GM21825 (cell line): ENCODE measurements around the gene CDK18.

ENCODE experiments used
- ATAC-seq: cut with Tn5 transposase; IDR thresholded peaks from one replicate; pipeline ENCODE4 v1.9.1; 2021; ENCODE audit warnings: mild to moderate bottlenecking, moderate library complexity; ENCODE audit not compliant: unreplicated experiment

The CDK18 gene

DNA sequence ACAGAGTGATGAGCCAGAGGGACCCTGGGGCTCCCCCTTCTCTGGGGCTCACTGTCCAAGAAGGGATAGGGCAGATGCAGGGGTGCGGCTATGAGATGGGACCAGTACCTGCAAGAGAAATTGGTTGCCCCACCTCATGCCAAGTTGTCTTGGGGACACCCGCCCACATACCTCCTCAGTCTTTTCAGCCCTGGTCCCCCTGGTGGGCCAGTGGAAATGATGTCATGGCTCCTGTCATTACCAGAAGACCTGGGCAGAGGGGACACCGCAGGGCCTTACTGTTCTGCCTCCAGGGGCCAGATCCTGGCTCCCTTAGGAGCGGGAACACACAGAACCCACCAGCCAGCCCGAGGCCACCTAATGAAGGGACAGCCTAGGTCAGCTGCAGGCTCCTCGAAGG lies 63.2 kb downstream of the CDK18 start:
- ATAC-seq = no peak

DNA sequence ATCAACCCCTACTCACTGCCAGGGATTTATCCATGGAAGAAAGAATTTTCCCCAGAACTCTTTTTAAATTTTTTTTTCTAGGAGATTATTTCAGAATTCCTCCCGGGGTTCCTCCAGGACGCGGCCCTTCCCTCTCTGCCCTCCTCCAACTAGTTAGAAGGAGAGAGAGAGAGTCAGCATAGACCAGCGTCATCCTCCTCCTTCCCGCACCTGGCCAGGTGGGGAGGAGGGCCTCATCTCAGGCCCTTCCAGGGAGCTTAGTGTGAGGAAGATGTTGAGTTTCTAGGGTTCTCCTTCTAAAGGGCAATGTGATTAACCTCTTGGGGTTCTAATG lies 63.6 kb downstream of the CDK18 start:
- ATAC-seq = no peak

DNA sequence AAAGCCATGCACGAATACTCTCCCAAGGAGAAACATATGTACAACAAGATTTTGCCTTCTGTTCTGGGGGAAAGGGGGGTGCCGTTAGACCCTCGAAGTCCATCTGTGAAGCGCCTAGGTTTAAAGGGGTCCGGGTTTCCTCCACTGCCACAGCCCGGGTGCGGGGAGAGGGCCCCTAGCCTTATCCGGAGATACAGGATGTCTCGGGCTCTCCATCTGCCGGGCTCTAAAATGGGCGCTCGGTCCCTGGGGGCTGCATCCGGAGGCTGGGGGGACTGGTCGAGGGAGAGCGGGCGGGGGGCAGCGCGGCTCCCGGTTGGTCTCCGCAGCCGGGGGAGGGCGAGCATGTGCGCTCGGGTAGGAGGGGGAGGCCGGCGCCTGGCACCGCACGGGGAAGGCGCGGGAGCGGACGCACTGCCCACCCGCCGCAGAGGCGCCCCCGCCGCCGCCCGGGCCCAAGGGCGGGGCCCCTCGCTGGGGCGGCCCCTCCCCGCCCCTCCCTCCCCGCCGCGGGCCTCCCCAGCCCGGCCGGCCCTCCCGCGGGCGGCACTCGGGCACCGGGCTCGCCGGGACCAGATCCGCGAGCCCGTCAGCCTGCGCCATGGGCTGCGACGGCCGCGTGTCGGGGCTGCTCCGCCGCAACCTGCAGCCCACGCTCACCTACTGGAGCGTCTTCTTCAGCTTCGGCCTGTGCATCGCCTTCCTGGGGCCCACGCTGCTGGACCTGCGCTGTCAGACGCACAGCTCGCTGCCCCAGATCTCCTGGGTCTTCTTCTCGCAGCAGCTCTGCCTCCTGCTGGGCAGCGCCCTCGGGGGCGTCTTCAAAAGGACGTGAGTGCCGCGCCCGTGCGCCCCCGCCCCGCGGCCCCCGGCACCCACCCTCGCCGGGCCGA lies 64.2 kb downstream of the CDK18 start:
- no peak for ATAC-seq

DNA sequence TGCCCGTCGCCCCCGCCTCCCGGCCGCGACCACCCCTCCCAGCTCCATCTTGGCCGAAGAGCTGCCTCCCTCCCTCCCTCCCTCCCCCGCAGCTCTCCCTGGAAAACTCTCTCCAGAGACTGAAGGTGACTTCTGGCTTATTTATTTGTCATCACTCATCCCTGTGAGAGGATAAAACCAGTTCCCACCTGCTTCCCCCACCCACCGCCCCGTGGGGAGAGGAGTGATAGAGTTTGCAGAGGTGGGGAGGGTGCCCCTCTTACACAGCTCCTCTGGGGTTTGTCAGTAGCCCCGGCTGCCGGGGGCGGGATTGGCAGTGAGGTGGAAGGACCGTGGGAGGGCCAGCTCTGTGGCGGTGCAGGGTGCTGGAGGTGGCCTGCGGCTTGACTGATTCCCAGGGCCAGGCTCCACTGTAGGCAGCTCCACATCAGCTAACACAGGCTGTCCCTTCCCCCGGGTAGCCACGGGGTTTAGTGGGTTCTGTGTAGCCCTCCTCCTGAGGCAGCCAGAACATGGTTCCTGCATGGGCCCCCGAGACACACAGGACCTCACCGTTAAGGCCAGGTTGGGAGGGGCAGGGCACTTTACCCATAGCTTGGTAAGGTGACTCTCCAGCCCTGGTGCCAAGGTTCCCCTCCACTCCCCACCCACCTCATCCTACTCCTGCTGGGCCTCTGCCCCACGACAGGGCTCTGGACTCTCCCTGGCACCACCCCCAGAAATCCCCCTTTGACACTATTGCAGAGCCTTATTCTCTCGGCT lies 65.1 kb downstream of the CDK18 start:
- ATAC-seq = no peak

DNA sequence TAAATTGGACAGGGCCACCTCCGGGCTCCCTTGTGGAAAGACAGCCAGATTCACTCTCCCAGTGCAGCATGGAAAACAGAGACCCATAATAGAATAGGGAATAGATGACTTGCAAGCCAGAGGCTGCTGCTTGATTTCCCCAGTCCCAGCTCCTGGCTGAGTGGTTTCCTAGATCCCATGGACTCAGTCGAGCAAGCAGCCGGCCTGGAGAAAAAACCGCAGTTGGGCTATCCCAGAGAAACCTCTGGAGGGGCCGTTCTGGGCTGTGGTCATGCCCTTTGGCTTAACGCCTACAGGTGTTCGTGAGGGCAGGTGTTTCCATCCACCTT lies 65.7 kb downstream of the CDK18 start:
- no peak for ATAC-seq

DNA sequence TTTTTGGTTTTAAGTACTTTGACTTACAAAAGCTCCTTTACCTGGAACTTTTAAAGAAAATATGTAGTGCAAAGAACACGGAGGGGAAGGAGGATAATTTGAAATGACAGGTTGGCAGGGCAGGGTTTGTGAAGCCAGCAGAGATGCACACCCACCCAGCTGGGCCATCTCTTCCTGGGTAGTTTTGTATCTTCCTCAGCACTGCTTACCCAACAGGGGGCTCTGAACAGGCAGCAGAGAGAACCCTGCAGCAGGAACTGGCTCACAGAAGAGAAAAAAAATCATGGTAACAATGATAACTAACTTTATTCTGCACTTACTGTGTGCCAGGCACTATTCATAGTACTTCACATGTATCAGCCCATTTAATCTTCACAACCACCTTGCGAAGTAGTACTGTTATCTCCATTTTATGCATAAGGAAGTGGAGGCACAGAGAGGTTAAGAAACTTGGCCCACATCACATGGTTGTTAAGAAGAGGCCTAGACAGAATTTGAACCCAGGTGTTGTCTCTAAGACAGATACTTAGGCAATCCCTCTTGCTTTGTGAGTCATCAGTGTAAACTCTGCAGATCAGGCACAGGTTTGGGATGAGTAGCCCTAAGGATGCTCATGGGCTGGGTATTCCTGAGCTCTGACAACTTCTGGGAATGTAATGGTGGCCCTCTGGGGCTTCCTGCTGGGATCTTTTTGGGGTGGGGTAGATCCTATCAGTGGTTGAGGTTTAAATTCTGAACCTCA lies 66.5 kb downstream of the CDK18 start:
- no peak for ATAC-seq

DNA sequence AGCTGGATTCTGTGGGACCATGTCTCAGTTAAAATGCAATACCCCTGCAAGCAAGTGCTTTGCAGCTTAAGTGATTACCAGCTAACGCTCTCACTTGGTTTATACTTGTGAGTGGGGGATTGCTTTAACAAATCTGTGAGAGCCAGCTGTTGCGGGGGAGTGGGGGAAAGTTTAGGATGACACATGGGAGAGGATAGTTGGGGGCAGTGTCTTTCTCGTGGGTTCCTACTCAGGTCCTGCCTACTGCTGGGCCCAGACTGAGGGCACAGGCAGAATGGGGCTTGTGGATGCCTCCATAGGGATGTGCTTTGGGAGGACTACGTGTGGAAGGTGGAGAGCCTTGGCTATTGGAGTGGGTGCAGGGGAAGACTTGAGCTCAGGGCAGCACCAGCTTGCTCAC lies 67.3 kb downstream of the CDK18 start:
- ATAC-seq = no peak

DNA sequence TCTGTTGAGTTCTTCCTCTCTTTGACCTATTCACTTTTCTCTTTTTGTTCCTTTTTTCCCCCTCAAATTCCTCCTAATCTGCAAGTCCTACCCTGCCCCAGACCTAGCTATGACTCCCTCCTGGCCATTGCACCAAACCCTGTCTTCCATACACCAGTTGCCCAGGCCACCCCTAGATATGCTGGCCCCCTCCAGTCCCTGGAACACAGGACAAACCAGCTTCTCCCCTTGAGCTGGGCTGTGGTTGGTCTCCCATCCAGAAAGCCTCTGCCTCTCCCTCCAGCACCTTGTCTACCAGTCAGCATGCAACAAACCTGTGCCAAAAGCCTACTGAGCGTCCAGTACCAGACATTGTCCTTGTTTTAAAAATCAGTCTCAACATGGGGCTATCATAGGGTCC lies 68.0 kb downstream of the CDK18 start:
- no peak for ATAC-seq

DNA sequence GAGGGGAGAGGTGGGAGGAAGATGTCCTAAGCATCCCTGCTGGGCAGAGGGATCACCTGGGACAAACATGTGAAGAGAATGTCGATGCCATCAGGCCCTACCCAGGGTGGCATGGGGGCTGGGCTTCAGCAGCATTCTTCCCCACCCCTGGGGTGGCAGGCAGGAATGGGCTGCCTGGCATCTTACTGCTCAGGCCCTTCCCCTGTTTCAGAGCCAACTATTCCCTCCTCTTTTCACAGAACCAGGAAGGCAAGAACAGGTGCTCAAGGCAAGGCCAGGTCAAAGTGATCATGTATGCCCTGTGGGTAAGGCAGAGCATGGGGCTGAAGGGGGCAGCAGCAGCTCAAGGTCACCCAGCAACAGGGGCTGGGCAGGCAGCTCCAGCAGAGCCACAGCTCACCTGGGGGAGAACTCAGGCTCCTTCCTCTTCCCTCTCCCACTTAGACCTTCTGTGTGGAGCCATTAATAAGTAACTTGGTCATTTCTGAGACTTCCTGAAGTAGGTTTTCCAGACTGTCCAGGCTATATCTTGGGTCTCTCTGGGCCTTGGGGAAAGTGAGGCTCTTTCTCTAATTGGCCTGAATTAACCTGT lies 70.9 kb downstream of the CDK18 start:
- no peak for ATAC-seq

DNA sequence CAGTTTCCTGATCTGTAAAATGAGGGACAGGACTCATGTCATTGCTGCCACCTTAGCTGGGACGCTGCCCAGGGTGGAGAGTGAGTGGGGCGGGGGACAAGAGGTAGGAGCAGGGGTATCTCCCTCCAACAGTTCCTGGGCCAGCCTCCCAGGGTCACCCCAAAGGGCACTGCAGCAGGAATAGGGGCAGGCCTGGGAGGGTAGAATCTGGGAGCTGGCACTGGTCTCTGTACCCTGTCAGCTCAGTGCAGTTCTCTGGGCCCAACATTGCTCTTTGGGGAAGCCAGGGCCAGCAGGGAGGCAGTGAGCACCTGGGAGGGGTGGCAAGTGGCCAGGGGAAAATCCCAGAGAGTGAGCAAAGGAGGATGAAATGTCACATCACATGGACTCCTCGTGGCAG lies 71.5 kb downstream of the CDK18 start:
- ATAC-seq = no peak

DNA sequence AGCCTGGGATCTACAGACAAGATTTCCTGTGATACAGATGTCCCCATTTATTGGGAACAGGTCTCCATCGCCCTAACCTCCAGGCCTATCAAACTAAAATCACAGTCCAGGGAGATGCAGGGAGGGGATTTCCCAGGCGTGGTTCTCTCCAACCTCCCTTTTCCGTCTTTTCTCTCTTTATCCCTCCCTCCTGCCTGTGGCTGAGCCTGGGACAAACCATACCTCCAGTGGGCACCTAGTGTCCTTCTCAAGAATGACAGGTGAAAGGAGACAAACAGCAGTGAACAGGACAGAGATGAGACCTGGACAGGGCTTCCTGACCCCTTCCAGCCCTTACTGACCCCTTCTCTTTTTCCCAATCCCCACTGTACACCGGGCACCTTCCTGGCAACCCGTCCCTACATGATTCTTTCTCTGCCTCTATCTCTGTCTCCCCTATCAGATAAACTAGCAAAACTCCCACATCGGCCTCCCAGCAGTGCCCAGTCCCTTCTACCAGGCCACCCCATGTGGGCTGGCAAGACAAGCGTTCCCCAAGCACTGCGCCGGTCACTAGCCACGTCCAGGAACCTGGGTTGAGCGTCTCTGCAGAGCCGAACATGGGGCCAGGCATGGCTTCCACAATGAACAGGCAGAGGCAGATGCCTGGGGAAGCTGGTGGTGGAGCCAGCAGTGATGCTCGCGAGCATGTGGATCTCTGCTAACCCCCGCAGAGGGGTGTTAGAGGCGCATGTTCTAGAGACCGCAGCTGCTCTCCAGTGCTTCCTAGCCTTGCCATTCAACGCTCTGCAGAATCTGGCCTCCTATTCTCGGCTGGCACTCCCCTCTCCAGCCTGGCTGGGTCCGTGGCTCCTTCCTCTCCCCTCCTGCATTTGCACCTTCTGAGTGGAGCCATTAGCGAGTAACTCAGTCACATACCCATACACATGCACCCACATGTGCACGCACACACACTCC lies 72.6 kb downstream of the CDK18 start:
- ATAC-seq = no peak

DNA sequence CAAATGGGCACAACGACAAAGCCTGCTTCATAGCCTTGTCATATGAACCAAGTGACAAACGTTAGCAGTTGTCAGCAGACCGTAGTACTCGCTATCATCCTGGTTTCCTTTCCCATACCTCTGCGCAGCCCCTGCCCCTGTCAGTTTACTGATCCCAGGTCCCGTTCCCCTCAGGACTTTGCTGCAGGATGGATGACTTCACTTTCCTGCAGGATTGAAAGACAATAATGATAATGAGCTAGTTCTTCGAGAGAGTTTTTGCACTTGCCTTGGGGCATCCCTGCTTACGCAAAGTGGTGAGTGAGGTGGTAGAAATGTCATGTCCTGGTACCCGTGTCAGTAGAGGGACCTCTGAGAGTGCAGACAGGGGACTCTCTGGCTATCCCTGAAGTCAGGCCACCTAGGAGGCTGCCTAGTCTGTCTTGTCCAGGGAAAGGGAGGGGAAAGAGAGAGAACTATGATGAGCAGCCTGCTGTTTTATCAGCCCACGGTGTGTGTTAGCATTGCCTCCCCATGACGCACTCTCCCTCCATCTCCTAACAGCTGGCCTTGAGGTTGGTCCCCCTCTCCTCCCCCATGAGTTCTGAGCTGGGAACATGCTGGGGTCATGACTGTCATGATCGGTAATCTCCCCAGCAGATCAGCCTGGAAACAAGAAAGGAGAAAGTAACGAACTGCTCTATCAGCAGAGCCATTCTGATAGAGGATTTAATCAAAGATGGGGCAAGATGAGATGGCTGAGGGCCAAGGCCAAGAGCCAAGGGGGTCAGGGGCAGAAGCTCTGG lies 73.6 kb downstream of the CDK18 start:
- ATAC-seq = no peak

DNA sequence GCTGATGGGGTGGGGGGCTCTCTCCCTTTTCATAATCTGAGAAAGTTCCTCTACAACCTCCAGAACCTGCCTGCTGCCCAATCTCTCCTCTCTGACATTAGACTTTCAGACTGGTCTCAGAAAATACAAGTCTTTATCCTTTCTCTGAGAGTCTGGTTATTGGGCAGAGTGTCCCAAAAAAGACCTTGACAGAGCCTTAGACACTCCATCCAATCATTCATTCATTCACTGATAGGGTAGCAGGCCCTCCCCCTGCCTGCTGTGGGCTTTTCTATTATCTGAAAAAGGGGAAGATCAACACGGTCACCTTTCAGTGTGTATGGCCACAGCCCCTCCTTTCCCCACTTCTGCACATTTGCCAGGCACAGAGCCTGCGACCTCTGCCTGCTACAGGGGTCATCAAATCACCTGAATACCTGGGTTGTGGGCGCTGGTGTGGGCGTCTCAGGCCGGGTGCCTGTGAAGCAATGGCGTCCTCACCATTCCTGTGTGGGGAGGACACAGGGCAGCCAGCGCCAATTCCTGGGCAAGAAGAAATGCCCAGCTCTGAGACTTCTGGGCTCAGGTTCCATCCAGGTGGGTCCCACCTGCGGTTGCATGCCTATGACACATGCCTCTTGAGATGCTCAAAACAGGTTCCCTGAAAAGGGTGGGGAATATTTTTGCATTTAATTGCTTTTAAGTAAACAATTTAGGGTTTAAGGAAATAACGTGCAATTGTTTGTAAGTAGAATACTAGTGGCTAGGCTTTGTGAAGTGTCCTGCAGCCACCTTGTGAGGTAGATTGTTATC lies 74.5 kb downstream of the CDK18 start:
- ATAC-seq = no peak

DNA sequence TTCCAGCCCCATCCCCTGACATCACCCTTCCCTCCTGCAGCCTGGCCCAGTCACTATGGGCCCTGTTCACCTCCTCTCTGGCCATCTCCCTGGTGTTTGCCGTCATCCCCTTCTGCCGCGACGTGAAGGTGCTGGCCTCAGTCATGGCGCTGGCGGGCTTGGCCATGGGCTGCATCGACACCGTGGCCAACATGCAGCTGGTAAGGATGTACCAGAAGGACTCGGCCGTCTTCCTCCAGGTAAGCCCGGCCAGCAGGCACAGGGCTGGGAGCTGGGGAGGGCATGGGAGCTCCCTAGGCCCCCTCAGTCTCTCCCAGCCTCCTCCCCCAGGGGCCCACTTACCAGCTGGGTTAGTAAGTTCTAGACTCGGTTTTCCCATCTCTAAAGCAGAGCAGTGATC lies 75.2 kb downstream of the CDK18 start:
- ATAC-seq = no peak

DNA sequence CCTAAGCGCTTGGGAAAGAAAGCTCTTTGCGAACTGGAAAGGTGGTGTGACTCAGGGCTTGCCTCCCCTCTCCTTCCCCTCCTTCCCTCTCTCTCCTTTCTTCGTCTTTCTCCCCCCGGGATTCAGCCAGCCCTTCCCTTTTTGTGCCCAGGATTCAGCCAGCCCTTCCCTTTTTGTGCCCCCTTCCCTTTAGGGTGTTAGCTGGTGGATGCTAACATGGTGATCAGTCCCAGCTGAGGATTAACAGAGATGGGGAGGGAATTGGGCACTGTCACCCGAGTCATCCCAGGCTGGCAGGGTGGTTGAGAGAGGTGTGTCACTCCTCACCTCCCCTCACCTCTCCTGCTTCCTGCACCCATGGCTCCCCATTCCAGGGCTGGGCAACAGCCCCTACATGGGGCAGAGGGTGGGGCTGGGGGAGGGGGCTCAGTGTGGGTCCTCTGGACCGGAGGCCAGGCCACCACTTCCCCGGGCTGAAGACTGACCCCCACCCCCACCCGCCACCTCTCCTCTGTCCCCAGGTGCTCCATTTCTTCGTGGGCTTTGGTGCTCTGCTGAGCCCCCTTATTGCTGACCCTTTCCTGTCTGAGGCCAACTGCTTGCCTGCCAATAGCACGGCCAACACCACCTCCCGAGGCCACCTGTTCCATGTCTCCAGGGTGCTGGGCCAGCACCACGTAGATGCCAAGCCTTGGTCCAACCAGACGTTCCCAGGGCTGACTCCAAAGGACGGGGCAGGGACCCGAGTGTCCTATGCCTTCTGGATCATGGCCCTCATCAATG lies 75.9 kb downstream of the CDK18 start:
- ATAC-seq = no peak

DNA sequence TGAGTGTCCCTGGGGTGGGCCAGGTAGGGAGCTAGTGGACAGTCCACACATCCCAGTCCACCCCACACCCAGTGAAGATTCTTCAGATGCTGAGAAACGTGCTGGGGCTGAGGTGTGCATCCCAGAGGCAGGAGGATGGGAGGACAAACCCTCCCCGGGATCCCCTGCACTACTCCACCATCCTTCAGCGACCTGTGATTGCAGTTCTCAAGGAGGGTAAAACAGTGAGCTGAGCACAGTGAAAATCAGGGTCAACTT lies 76.4 kb downstream of the CDK18 start:
- ATAC-seq = no peak

DNA sequence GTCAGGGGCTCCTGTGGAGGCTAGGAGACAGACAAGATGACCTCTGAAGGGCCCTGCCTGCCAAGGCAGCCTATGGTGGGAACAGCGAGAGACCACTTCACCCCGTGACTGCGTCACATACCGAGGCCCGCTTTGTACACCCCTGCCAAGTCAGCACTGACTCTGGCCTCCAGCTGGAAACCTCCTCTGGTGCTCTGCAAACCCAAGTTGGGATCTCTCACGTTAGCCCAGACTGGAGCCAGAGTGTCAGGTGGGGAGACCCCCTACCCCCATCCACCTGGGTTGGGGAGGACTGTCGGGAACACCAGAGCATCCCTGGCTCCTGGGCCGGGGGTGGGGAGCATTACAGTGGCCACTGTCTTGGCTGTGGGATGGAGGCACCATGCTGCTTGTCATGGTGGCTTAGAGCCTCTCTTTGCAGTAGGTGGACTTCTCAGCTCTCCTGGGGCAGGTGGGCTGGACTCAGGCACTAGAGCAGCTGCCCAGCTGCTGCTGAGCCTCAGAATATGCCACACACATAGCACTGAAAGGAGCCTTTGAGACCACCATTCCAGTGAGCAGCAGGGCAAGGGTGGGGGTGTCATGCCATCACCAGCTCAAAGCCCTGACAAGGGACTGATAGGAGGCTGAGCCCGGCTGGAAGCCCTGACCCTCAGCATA lies 77.0 kb downstream of the CDK18 start:
- no peak for ATAC-seq

DNA sequence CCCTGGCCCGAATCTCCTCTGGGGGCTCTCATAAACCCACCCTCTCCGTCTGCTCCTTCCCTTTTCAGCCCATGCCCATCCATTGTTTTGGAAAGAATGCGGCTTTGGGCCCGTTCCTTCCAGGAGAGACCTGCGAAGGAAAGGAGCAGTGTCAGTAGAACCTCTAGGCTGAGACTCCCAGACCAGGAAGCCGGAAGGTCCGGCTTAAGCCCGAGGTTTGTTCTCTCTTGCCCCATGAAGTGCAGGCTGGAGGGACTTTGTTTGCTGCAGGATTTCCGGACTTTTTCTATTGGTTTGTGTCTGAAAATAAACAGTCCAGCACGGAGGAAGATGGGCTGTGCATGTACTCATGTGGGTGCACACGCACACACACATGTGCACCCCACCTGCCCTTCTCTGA lies 77.6 kb downstream of the CDK18 start:
- ATAC-seq = no peak
